GM23338 (cell line): Measurements from ENCODE around the gene NUP88.

Experiments
- CTCF ChIP-seq, 2 experiments: fragments of 200-600 bp in 1 of 2; sonication (generic) in 1 of 2; conservative IDR thresholded peaks; 2 replicates each; pipeline versions ENCODE4 v1.5.1 to v1.6.1; 2016 to 2017; ENCODE audit warnings: antibody characterized with exemption in 2 of 2, low read depth in 2 of 2, mild to moderate bottlenecking in 2 of 2, moderate library complexity in 1 of 2
- TF ChIP-seq, protein P1 (sequence below): IDR thresholded peaks from 2 replicates; pipeline ENCODE4 v1.6.1; 2016; ENCODE audit warnings: antibody characterized with exemption

GRCh38 chr17:5396612-5397011 lies 22.9 kb downstream of the NUP88 start:
- TF ChIP-seq CTCF (conservative IDR thresholded peaks at IDR 0.05; ENCODE audit: low read depth in 2 of 2), result no peak
- TF ChIP-seq, protein P1, sequence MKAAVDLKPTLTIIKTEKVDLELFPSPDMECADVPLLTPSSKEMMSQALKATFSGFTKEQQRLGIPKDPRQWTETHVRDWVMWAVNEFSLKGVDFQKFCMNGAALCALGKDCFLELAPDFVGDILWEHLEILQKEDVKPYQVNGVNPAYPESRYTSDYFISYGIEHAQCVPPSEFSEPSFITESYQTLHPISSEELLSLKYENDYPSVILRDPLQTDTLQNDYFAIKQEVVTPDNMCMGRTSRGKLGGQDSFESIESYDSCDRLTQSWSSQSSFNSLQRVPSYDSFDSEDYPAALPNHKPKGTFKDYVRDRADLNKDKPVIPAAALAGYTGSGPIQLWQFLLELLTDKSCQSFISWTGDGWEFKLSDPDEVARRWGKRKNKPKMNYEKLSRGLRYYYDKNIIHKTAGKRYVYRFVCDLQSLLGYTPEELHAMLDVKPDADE, result no peak
